Caki2 (cell line): ENCODE data around the gene USH2A. TPM values are rescaled to one million over a fixed set of nuclear protein-coding genes. Genes with fewer than 3 reads are reported as not detected.

Source experiments
- DNase-seq: peaks from one replicate; pipeline ENCODE4 v3.0.0-alpha.2; 2015; ENCODE audit warnings: low read depth
- in situ Hi-C: cut with HindIII; loops from 2 replicates; pipeline ENCODE4 v1.10.0; 2016; ENCODE audit warnings: low sequenced_read_pairs, low pct_unique_long_range_greater_than_20kb, mixed read lengths
- total RNA-seq: library from RNA; depleted of rRNA; stranded (reverse); fragments of >200 nt; shearing (Covaris generic); gene quantifications from 2 replicates; pipeline ENCODE4 v1.2.3, GENCODE V29; 2014; ENCODE audit warnings: low replicate concordance

Gene USH2A
- total RNA-seq, 1 experiment from 2014 or later = not detected

DNA sequence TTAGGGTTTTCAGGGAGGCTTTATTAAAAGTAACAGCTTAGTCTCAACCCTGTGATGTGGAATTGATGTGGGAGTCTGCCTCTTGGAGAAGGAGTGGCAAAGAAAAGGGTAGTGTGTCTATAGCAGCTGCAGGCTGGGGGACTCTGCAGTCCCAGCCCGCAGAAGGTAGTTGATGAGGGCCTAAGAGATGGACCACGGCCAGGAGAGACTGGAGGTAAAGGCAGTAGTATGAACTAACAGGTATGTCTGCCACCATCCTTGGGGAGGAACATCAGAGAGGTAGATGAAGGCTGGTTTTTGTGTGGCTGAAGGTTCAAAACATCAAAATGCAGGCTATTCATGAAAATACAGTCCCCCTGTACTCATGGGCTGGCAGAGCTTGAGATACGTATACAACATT, 744.0 kb downstream of the USH2A start:
- no peak for DNase-seq
- in situ Hi-C loops = no loop called here

DNA sequence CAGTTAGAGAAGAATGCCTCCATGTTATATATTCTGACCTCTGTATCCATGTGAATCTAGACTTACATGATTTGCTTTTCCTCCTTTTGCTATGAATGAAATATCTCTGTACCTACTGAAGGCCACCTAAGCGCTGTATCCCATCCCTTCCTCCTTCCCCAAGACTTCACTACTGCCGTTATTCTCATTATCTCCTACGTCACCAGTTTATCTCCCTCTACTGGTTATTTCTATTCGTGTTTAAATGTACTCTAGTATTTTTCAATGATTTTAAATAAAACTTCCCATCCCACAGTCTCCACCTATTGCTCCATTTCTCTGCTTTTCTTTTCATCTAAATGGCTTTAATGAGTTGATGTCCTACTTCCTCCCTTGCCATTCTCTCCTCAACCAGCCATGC, 746.1 kb downstream of the USH2A start:
- in situ Hi-C loops = no loop called here
- DNase-seq = no peak

GRCh38 chr1:215673943-215674342, 749.3 kb downstream of the USH2A start:
- no peak for DNase-seq
- in situ Hi-C loops = no loop called here

DNA sequence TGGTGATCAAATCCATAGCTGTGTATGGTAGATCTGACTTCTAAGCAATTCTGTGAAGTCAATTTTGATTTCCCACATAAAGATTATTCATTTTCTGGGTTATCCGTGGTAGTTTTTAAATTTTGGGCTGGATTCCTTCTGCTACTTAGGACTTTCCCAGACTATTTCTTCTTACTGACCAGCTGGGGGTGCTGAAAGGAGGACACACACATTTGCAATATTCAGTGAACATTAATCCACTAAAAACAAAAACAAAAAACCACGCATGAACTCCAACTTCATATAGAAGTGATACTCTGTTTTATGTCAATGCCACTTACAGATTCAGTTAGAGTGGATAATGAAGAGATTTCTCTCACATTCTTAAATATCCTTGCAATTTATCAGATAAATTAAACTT, 750.8 kb downstream of the USH2A start:
- in situ Hi-C loops = no loop called here

DNA sequence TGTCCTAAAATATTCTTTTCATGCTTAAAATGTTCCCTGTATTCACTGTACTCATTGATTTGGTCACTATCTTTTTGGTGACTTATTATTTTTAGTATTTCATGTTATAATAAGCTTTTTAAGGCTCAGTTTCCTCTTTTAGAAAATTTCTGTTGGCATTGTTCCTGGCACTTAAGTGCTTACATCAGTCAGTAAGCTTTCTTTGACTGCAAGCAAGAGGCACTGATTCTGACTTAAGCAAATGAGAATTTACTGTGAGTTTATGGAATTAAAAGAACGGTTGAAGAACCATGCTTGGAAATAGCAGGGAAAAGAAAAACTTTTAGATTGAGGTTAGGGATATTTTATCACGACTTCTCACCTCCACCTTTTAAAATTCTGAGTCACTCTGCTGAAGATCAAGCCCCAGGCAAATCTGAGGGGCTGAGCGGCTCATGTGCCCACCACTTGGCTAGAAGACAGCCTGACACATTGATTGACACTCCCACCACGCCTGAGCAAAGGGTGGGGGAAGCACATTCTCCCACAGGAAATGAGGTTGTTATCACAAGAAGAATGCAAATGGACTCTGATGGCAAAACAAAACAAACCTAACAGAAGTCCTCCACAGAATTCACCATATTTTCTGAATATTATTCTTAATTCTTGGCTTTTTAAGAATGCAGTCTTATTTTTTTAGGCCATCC, 753.3 kb downstream of the USH2A start:
- in situ Hi-C loops = no loop called here
- DNase-seq = no peak

More for the DNA sequence above, 750.8 kb downstream of the USH2A start:
- DNase-seq = no peak

DNA sequence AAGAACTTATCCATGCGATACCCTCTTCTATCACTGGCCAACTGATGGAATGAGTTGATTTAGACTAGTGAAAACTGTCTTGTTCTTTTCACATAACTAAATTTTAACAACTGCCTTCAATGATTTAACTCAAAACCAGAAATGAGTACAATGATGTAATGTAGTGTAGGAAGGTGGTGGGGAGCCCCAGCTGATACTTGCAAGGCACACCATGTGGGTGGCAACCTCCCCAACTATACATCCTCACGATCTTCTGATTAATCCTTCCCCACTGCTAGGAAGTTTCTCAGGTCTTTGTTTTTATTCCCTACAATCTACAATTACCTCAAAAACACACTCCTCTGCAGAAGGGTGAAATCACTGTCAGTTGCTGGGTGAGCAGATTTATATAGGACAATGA, 755.5 kb downstream of the USH2A start:
- DNase-seq = no peak
- in situ Hi-C loops = no loop called here

- no peak for DNase-seq
- in situ Hi-C loops = no loop called here
Measured at GRCh38 chr1:215665215-215665614, 758.0 kb downstream of the USH2A start.

DNA sequence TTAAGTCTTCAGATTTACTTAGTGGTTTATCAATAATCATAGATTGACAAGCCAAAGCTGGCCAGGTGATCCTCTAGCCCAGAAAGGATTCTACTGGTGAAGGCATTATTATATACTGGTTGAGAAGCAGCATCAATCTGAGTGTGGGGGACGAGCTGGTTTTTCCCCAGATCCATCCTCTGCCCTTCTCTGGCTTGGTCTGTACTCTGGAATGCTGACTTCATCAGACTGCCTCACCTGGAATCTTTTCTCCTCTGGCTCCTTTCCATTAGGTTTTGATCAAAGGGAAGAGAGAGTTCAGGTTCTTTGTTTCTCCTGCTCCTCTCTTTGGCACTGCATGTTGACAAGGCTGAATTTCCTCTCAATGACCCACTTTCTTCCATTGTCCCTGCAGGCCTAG, 762.2 kb downstream of the USH2A start:
- in situ Hi-C loops = no loop called here

GRCh38 chr1:215660259-215660658, 763.0 kb downstream of the USH2A start:
- no peak for DNase-seq

More for the DNA sequence above, 762.2 kb downstream of the USH2A start:
- DNase-seq = no peak

GRCh38 chr1:215657047-215657446, 766.2 kb downstream of the USH2A start:
- in situ Hi-C loops = no loop called here
- DNase-seq = no peak

More at GRCh38 chr1:215660259-215660658, 763.0 kb downstream of the USH2A start:
- in situ Hi-C loops = no loop called here

GRCh38 chr1:215652371-215652770, 770.9 kb downstream of the USH2A start:
- no peak for DNase-seq

DNA sequence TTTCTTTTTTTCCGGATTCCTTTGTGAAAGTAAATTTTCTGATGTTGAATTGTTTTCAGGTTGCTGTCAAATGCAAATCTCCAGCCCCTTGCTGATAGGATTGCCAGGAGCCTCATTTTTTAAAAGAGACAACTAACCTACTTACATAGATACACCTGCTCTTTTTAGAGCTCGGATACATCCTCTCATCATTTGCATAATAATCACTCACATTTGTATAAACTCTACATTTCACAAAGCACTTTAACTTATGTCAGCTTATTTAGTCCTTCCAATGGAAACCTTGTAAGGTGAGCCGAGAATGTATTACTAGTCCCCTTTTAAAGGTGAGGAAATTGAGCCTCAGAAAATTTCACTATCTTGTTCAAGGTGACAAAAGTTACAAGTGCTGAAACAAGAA, 771.4 kb downstream of the USH2A start:
- no peak for DNase-seq
- in situ Hi-C loops = no loop called here

More at GRCh38 chr1:215652371-215652770, 770.9 kb downstream of the USH2A start:
- in situ Hi-C loops = no loop called here

- DNase-seq = no peak
- in situ Hi-C loops = no loop called here
Measured at GRCh38 chr1:215650446-215651149, 772.6 kb downstream of the USH2A start.

DNA sequence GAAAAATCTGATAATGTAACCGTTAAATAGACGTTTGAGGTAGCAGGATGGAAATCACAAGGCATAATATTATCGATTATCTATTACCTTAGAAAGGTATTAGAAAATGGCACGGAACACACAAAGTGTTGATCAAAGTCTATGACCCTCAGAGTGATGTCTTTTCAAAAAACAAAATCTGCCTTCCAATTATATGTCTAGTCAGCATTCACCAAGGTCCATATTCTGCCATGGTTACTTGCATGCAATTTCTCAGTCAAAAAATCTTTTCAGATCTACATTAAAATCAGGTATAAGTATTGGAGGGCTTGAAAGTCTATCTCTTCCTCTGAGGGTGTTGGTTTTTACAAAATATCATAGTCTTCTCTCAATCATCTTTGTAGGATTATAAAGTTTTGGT, 774.3 kb downstream of the USH2A start:
- in situ Hi-C loops = no loop called here
- DNase-seq = no peak

- no peak for DNase-seq
- in situ Hi-C loops = no loop called here
Measured at GRCh38 chr1:215647738-215648137, 775.5 kb downstream of the USH2A start.

DNA sequence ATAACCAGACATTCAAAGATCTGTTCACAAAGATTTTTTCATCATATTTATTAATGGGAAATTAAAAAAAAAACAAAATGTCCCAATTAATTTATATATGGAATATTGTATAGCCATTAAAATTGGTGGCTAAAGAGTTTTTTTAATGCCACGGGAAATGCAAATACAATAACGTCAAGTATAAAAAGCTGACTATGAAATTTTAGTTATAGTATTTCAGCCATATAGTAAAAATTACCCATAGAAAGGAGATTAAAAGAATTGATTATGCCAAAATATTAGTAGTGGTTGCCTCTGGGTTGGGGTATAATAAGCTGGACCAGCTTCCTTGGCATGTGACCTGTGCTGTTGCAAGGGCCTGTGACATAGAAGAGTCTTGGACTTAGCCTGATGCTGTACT, 777.4 kb downstream of the USH2A start:
- in situ Hi-C loops = no loop called here
- DNase-seq = no peak

DNA sequence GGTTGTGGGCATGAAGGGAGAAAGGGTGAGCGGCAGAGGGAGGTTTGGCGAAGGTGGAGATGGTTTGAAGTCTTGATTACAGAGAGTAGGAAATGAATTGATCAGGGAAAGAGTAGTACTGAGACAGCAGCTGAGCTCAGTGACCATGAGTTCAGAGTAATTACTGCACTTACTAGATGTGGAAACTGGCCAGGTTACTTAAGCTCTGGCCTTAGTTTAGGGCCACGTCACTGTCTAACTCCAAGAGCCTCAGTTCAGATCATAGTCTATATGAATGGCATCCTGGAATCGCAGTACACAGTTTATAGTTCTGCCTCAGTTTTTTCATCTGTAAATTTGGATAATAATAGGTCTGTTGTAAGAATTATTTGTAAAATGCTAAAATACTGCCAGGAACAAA, 778.1 kb downstream of the USH2A start:
- DNase-seq = no peak
- in situ Hi-C loops = no loop called here

- no peak for DNase-seq
- in situ Hi-C loops = no loop called here
Measured at GRCh38 chr1:215643592-215644321, 779.5 kb downstream of the USH2A start.

- no peak for DNase-seq
- in situ Hi-C loops = no loop called here
Measured at GRCh38 chr1:215640429-215641148, 782.7 kb downstream of the USH2A start.
